Measurements from ENCODE around the gene RASGRP4. TPM values are rescaled to one million over a fixed set of nuclear protein-coding genes. Genes with fewer than 3 reads are reported as not detected.

Gene RASGRP4
- total and polyA plus RNA-seq, 11 donors = 0.51 to 6.7 (median 1.1) TPM

GRCh38 chr19:38451629-38452028 is 25.6 kb upstream of the RASGRP4 start:
- Histone ChIP-seq H3K27ac (no peak overlapping the region), H3K27me3 (no peaks in the 10 kb centered on the region), H3K36me3 (no peaks in the 10 kb centered on the region), H3K4me3 (no peak overlapping the region), H3K9me3 (no peaks in the 10 kb centered on the region), H3K4me1 (no peaks in the 10 kb centered on the region)
- TF ChIP-seq CTCF (IDR thresholded peaks at IDR 0.05) = no peak
- no peak for TF ChIP-seq POLR2A (IDR thresholded peaks at IDR 0.05)
- ATAC-seq (peak in 1 of 4 donors; percentile 27), DNase-seq (no peak)
- WGBS, 4 donors = 72 to 88% (median 84%) methylated on average over 3 to 9 of the region's 9 CpGs
- intact Hi-C loops (cut with DNase I) = no loop called here

- no peaks in the 10 kb centered on the region for H3K4me1 ChIP-seq
- H3K9me3 ChIP-seq = no peaks in the 10 kb centered on the region
- no peaks in the 10 kb centered on the region for H3K36me3 ChIP-seq
- TF ChIP-seq POLR2A (IDR thresholded peaks at IDR 0.05) (no peak), CTCF (IDR thresholded peaks at IDR 0.05) (no peak)
- DNase-seq (no peak), ATAC-seq (no peak)
- H3K27ac ChIP-seq = no peak overlapping the region
- no peak overlapping the region for H3K4me3 ChIP-seq
- H3K27me3 ChIP-seq = no peaks in the 10 kb centered on the region
- 76 to 85% (median 82%) methylated on average over 8 of the region's 8 CpGs for WGBS, 4 donors
- intact Hi-C loops (cut with DNase I) = no loop called here
Observed at GRCh38 chr19:38451036-38451435, 25.0 kb upstream of the RASGRP4 start.

- H3K4me3 ChIP-seq = no peak overlapping the region
- TF ChIP-seq CTCF (IDR thresholded peaks at IDR 0.05) (no peak), POLR2A (IDR thresholded peaks at IDR 0.05) (no peak)
- no peaks in the 10 kb centered on the region for H3K36me3 ChIP-seq
- no peak overlapping the region for H3K27ac ChIP-seq
- intact Hi-C loops (cut with DNase I) = no loop called here
- no peak for ATAC-seq
- WGBS, 4 donors = 78 to 84% (median 82%) methylated on average over 5 of the region's 5 CpGs
- H3K4me1 ChIP-seq = no peaks in the 10 kb centered on the region
- H3K9me3 ChIP-seq = no peaks in the 10 kb centered on the region
- no peaks in the 10 kb centered on the region for H3K27me3 ChIP-seq
- no peak for DNase-seq
Observed at GRCh38 chr19:38449518-38449917, 23.5 kb upstream of the RASGRP4 start.

GRCh38 chr19:38448225-38448624 is 22.2 kb upstream of the RASGRP4 start:
- H3K4me3 ChIP-seq = no peak overlapping the region
- no peaks in the 10 kb centered on the region for H3K36me3 ChIP-seq
- H3K9me3 ChIP-seq = no peaks in the 10 kb centered on the region
- DNase-seq (no peak), ATAC-seq (no peak)
- no peaks in the 10 kb centered on the region for H3K4me1 ChIP-seq
- no peaks in the 10 kb centered on the region for H3K27me3 ChIP-seq
- WGBS, 4 donors = 90 to 94% (median 93%) methylated on average over 9 of the region's 9 CpGs
- intact Hi-C loops (cut with DNase I) = no loop called here
- no peak overlapping the region for H3K27ac ChIP-seq
- no peak for TF ChIP-seq POLR2A (IDR thresholded peaks at IDR 0.05)
- TF ChIP-seq CTCF (IDR thresholded peaks at IDR 0.05) = no peak
